Ovary (tissue), 3 donors: ENCODE measurements around the gene UAP1L1.

Source experiments
- EP300 ChIP-seq: sonication (generic); formaldehyde crosslinking; IDR thresholded peaks from one replicate; pipeline ENCODE4 v1.6.1; 2017; ENCODE audit warnings: antibody characterized with exemption
- POLR2A ChIP-seq: fragments of 450-650 bp; IDR thresholded peaks from one replicate; pipeline ENCODE4 v1.6.1; 2017; ENCODE audit warnings: antibody characterized with exemption, mild to moderate bottlenecking, moderate library complexity
- TF ChIP-seq, protein P1 (sequence below), 3 donors: fragments of 450-650 bp in 2 of 3; fragments of 200-600 bp in 1 of 3; IDR thresholded peaks; one replicate each; pipeline versions ENCODE4 v1.5.1 to v1.8.0; 2016 to 2022; ENCODE audit warnings: antibody characterized with exemption in 3 of 3, mild to moderate bottlenecking in 1 of 3
- donor health status: DM: no; HTN: no; CAD: no.

DNA sequence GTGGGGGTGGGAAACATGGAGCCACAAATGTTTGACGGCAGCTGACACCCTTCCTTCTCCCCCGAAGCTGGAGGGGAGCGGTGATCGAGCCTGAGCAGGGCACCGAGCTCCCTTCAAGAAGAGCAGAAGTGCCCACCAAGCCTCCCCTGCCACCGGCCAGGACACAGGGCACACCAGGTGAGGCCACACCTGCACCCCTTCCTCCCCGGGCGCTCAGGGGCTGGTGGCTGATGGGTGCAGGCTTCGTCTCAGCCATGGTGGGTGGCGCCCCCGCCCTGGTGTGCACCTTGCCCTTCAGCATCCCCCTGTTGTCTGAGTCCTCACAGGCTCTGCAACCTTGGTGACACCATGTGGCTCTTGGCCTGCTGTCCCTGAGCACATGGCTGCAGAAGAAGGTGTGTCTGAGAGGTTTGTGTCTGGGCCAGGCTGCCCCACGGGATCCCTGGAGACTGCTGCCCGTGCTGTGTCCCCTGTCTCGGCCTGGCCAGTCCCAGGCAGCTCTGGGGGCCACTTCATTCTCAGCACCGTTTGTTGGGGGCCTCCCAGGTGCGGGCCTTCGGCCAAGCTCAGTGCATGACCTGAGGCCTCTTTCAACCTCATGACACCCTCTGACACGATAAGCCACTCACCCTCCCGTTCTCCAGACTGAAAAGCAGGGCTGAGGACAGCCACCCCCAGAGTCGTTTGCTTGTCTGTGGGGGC lies 20.6 kb downstream of the UAP1L1 start:
- TF ChIP-seq, protein P1, sequence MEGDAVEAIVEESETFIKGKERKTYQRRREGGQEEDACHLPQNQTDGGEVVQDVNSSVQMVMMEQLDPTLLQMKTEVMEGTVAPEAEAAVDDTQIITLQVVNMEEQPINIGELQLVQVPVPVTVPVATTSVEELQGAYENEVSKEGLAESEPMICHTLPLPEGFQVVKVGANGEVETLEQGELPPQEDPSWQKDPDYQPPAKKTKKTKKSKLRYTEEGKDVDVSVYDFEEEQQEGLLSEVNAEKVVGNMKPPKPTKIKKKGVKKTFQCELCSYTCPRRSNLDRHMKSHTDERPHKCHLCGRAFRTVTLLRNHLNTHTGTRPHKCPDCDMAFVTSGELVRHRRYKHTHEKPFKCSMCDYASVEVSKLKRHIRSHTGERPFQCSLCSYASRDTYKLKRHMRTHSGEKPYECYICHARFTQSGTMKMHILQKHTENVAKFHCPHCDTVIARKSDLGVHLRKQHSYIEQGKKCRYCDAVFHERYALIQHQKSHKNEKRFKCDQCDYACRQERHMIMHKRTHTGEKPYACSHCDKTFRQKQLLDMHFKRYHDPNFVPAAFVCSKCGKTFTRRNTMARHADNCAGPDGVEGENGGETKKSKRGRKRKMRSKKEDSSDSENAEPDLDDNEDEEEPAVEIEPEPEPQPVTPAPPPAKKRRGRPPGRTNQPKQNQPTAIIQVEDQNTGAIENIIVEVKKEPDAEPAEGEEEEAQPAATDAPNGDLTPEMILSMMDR (IDR thresholded peaks at IDR 0.05): no peak
- TF ChIP-seq EP300 (no peak), POLR2A (no peak)
